Natural killer cell (primary cell): Measurements from ENCODE around the gene PPP1R15A. TPM values are rescaled to one million over a fixed set of nuclear protein-coding genes. Genes with fewer than 3 reads are reported as not detected.
"Not testable (repeated sequence)": the region's sequence is repeated elsewhere in the genome, so short reads cannot be mapped to it uniquely, and the experiment has no call there.

Source experiments
- ATAC-seq, 3 donors: fragments of 150-1000 bp in 2 of 3; fragments of 200-7000 bp in 1 of 3; cut with Tn5 transposase; 1 replicate in 1 of 3; 2 replicates in 2 of 3; pipeline ENCODE4 v1.10.0; 2021; ENCODE audit warnings: mild to moderate bottlenecking in 2 of 3, moderate library complexity in 2 of 3
- DNase-seq, 2 donors: peaks; one replicate each; pipeline versions ENCODE4 v3.0.0 to v3.0.0-alpha.2; 2013 to 2021; ENCODE audit warnings: mixed read lengths in 1 of 2
- H3K27ac ChIP-seq: one replicate; pipeline ENCODE4 v1.5.1; 2013; ENCODE audit warnings: mild to moderate bottlenecking, low read length
- H3K27me3 ChIP-seq: one replicate; pipeline ENCODE4 v1.6.1; 2013; ENCODE audit warnings: low read length; ENCODE audit not compliant: control insufficient read depth, insufficient read depth
- H3K36me3 ChIP-seq: one replicate; pipeline ENCODE4 v1.6.1; 2013; ENCODE audit warnings: low read length; ENCODE audit not compliant: control insufficient read depth, insufficient read depth
- H3K4me1 ChIP-seq: one replicate; pipeline ENCODE4 v1.6.1; 2013; ENCODE audit warnings: low read length; ENCODE audit not compliant: control insufficient read depth, insufficient read depth
- H3K4me3 ChIP-seq: one replicate; pipeline ENCODE4 v1.5.1; 2013; ENCODE audit warnings: low read length
- H3K9me3 ChIP-seq: one replicate; pipeline ENCODE4 v1.6.1; 2013; ENCODE audit warnings: low read length; ENCODE audit not compliant: control insufficient read depth, insufficient read depth
- H3K27ac Mint-ChIP-seq, 2 donors: one replicate each; pipeline ENCODE4 v1.8.0; 2022; ENCODE audit warnings: mild to moderate bottlenecking in 2 of 2, mixed read lengths in 2 of 2, moderate library complexity in 1 of 2
- H3K27me3 Mint-ChIP-seq, 2 donors: one replicate each; pipeline ENCODE4 v1.8.0; 2022; ENCODE audit warnings: low read depth in 2 of 2, mixed read lengths in 2 of 2
- H3K36me3 Mint-ChIP-seq: one replicate; pipeline ENCODE4 v1.8.0; 2022; ENCODE audit warnings: mixed read lengths
- H3K4me1 Mint-ChIP-seq, 2 donors: one replicate each; pipeline ENCODE4 v1.8.0; 2022; ENCODE audit warnings: mixed read lengths in 2 of 2
- H3K4me3 Mint-ChIP-seq: one replicate; pipeline ENCODE4 v1.8.0; 2022; ENCODE audit warnings: mild to moderate bottlenecking, moderate library complexity, mixed read lengths
- H3K9me3 Mint-ChIP-seq, 2 donors: one replicate each; pipeline ENCODE4 v1.8.0; 2022; ENCODE audit warnings: mixed read lengths in 2 of 2
- CTCF ChIP-seq: fragments of 200-600 bp; IDR thresholded peaks from one replicate; pipeline ENCODE4 v1.8.0; 2022; ENCODE audit warnings: antibody characterized with exemption
- WGBS: methylation state at CpG from one replicate; pipeline ENCODE4 v1.1.7; 2013; ENCODE audit warnings: missing lambda C conversion rate; ENCODE audit not compliant: insufficient coverage; 5-methylcytosine and 5-hydroxymethylcytosine counted together
- intact Hi-C: fragments of 100-400 bp; cut with micrococcal nuclease; formaldehyde crosslinking; loops from one replicate; pipeline ENCODE4 v1.14.2; 2022
- total RNA-seq, 4 donors: library from RNA; stranded (reverse); fragments of 120-200 nt in 1 of 4; gene quantifications; one replicate each; pipeline versions ENCODE4 v1.2.3 to v1.2.4, GENCODE V29; 2013 to 2022

PPP1R15A gene
- total RNA-seq, 3 donors from 2014 or later (not counting 1 experiment from before 2014, with no cell fraction given): 942 to 1,308 (median 1,174) TPM

GRCh38 chr19:48890551-48890950 lies 18.3 kb downstream of the PPP1R15A start:
- Mint-ChIP-seq H3K27ac (no peak overlapping the region), H3K9me3 (no peaks in the 10 kb centered on the region), H3K27me3 (peaks cover 25 to 28% of the 10 kb centered on the region in 2 donors), H3K36me3 (no peaks in the 10 kb centered on the region), H3K4me3 (no peak overlapping the region), H3K4me1 (no peaks in the 10 kb centered on the region)
- DNase-seq (no peak), ATAC-seq (no peak)
- H3K9me3 ChIP-seq: no peaks in the 10 kb centered on the region
- no peak for TF ChIP-seq CTCF
- 79% methylated on average over 2 of the region's 4 CpGs for WGBS
- no peak overlapping the region for H3K4me3 ChIP-seq
- H3K36me3 ChIP-seq: no peaks in the 10 kb centered on the region
- peaks cover 1% of the 10 kb centered on the region for H3K4me1 ChIP-seq
- intact Hi-C loops: no loop called here
- no peak overlapping the region for H3K27ac ChIP-seq
- H3K27me3 ChIP-seq: peaks cover 10% of the 10 kb centered on the region

GRCh38 chr19:48895226-48895625 lies 23.0 kb downstream of the PPP1R15A start:
- Histone ChIP-seq H3K27ac (no peak overlapping the region), H3K4me1 (peaks cover 18% of the 10 kb centered on the region), H3K9me3 (no peaks in the 10 kb centered on the region), H3K4me3 (no peak overlapping the region), H3K36me3 (no peaks in the 10 kb centered on the region), H3K27me3 (peaks cover 16% of the 10 kb centered on the region)
- peaks cover 9 to 19% of the 10 kb centered on the region in 2 donors for H3K4me1 Mint-ChIP-seq
- DNase-seq: peak in 1 of 2 donors; percentile 6
- no peak for ATAC-seq
- intact Hi-C loops: no loop called here
- H3K27me3 Mint-ChIP-seq: peaks cover 25 to 39% of the 10 kb centered on the region in 2 donors
- no peak for TF ChIP-seq CTCF
- H3K4me3 Mint-ChIP-seq: peak overlapping the region; percentile 17
- no peaks in the 10 kb centered on the region for H3K36me3 Mint-ChIP-seq
- H3K9me3 Mint-ChIP-seq: no peaks in the 10 kb centered on the region
- 59% methylated on average over 21 of the region's 21 CpGs for WGBS
- no peak overlapping the region for H3K27ac Mint-ChIP-seq

- peak overlapping the region; percentile 21 for H3K4me3 Mint-ChIP-seq
- no peak overlapping the region for H3K27ac ChIP-seq
- H3K36me3 Mint-ChIP-seq: no peaks in the 10 kb centered on the region
- peaks cover 28% of the 10 kb centered on the region for H3K4me1 ChIP-seq
- intact Hi-C loops: no loop called here
- no peaks in the 10 kb centered on the region for H3K36me3 ChIP-seq
- H3K9me3 Mint-ChIP-seq: no peaks in the 10 kb centered on the region
- peaks cover 16% of the 10 kb centered on the region for H3K27me3 ChIP-seq
- no peak overlapping the region for H3K4me3 ChIP-seq
- no peak overlapping the region for H3K27ac Mint-ChIP-seq
- no peak for TF ChIP-seq CTCF
- H3K9me3 ChIP-seq: no peaks in the 10 kb centered on the region
- H3K4me1 Mint-ChIP-seq: peaks cover 19 to 29% of the 10 kb centered on the region in 2 donors
- DNase-seq: peak in 1 of 2 donors; percentile 58
- peak in 1 of 3 donors; percentile 33 for ATAC-seq
- peaks cover 25 to 33% of the 10 kb centered on the region in 2 donors for H3K27me3 Mint-ChIP-seq
- 24% methylated on average over 25 of the region's 25 CpGs for WGBS
Measured at GRCh38 chr19:48896191-48896720, 24.0 kb downstream of the PPP1R15A start.

- peaks cover 16% of the 10 kb centered on the region for H3K27me3 ChIP-seq
- H3K36me3 Mint-ChIP-seq: no peaks in the 10 kb centered on the region
- peaks cover 22 to 28% of the 10 kb centered on the region in 2 donors for H3K27me3 Mint-ChIP-seq
- no peak overlapping the region for H3K4me3 ChIP-seq
- no peak overlapping the region for H3K4me3 Mint-ChIP-seq
- no peak overlapping the region for H3K27ac ChIP-seq
- DNase-seq: peak in 1 of 2 donors; percentile 5
- H3K27ac Mint-ChIP-seq: no peak overlapping the region
- peaks cover 26 to 30% of the 10 kb centered on the region in 2 donors for H3K4me1 Mint-ChIP-seq
- ATAC-seq: no peak
- intact Hi-C loops: no loop called here
- H3K9me3 ChIP-seq: no peaks in the 10 kb centered on the region
- no peak for TF ChIP-seq CTCF
- 85% methylated on average over 5 of the region's 5 CpGs for WGBS
- no peaks in the 10 kb centered on the region for H3K9me3 Mint-ChIP-seq
- H3K36me3 ChIP-seq: no peaks in the 10 kb centered on the region
- H3K4me1 ChIP-seq: peaks cover 36% of the 10 kb centered on the region
Measured at GRCh38 chr19:48897181-48897580, 25.0 kb downstream of the PPP1R15A start.

- Mint-ChIP-seq H3K27me3 (peaks cover 7 to 21% of the 10 kb centered on the region in 2 donors), H3K4me1 (peaks cover 26 to 36% of the 10 kb centered on the region in 2 donors), H3K27ac (peak overlapping the region; percentile 92 to 97), H3K4me3 (peak overlapping the region; percentile 98)
- H3K36me3 Mint-ChIP-seq, H3K36me3 ChIP-seq, ATAC-seq, H3K9me3 Mint-ChIP-seq, H3K9me3 ChIP-seq, DNase-seq, intact Hi-C loops: not testable (repeated sequence)
- peak overlapping the region; percentile 82 for H3K27ac ChIP-seq
- H3K4me1 ChIP-seq: peaks cover 43% of the 10 kb centered on the region
- H3K27me3 ChIP-seq: peaks cover 15% of the 10 kb centered on the region
- H3K4me3 ChIP-seq: peak overlapping the region; percentile 88
- WGBS: 94% methylated on average over 8 of the region's 11 CpGs
Measured at GRCh38 chr19:48899386-48899749, 27.1 kb downstream of the PPP1R15A start.
